Transverse colon (tissue), 4 donors: ENCODE measurements around the gene EME1. TPM values are rescaled to one million over a fixed set of nuclear protein-coding genes. Genes with fewer than 3 reads are reported as not detected.
A peak's percentile ranks its signal among the peaks of the same experiment; 100 is the strongest.
"Not testable (repeated sequence)": the region's sequence is repeated elsewhere in the genome, so short reads cannot be mapped to it uniquely, and the experiment has no call there.

Source experiments
- DNase-seq: peaks from one replicate; pipeline ENCODE4 v3.0.0-alpha.2; 2019
- H3K27ac ChIP-seq, 4 donors: fragments of 200-600 bp; sonication (generic); 2 replicates each; pipeline ENCODE4 v1.5.1; 2016 to 2018; ENCODE audit warnings: inconsistent platforms in 4 of 4
- H3K27me3 ChIP-seq: fragments of 200-600 bp; sonication (generic); 2 replicates; pipeline ENCODE4 v1.5.1; 2017; ENCODE audit warnings: inconsistent platforms
- H3K36me3 ChIP-seq, 4 donors: fragments of 200-600 bp; sonication (generic); 2 replicates each; pipeline ENCODE4 v1.5.1; 2017 to 2019; ENCODE audit warnings: inconsistent platforms in 4 of 4
- H3K4me1 ChIP-seq, 4 donors: fragments of 200-600 bp; sonication (generic); 2 replicates each; pipeline ENCODE4 v1.5.1; 2017 to 2020; ENCODE audit warnings: inconsistent platforms in 4 of 4
- H3K4me3 ChIP-seq, 4 donors: fragments of 200-600 bp; sonication (generic); 1 replicate in 1 of 4; 2 replicates in 3 of 4; pipeline versions ENCODE4 v1.5.1 to v1.6.1; 2017 to 2019; ENCODE audit warnings: inconsistent platforms in 4 of 4
- H3K9me3 ChIP-seq, 2 donors: fragments of 200-600 bp; sonication (generic); 2 replicates each; pipeline ENCODE4 v1.5.1; 2017 to 2019; ENCODE audit warnings: inconsistent platforms in 2 of 2
- CTCF ChIP-seq, 5 experiments: fragments of 200-600 bp in 3 of 5; fragments of 450-650 bp in 2 of 5; sonication (generic) in 3 of 5; IDR thresholded peaks; 1 replicate in 2 of 5; 2 replicates in 3 of 5; pipeline ENCODE4 v1.5.1; 2016 to 2017; ENCODE audit warnings: antibody characterized with exemption in 5 of 5, inconsistent platforms in 3 of 5, mild to moderate bottlenecking in 2 of 5, moderate library complexity in 1 of 5
- EP300 ChIP-seq: sonication (generic); formaldehyde crosslinking; IDR thresholded peaks from one replicate; pipeline ENCODE4 v1.6.1; 2017; ENCODE audit warnings: antibody characterized with exemption, low read depth
- POLR2A ChIP-seq: fragments of 450-650 bp; IDR thresholded peaks from one replicate; pipeline ENCODE4 v1.6.1; 2016; ENCODE audit warnings: antibody characterized with exemption, mild to moderate bottlenecking, moderate library complexity
- POLR2AphosphoS5 ChIP-seq, 3 donors: sonication (generic); formaldehyde crosslinking; IDR thresholded peaks; one replicate each; pipeline ENCODE4 v1.6.1; 2016; ENCODE audit warnings: antibody characterized with exemption in 3 of 3
- WGBS, 2 donors: methylation state at CpG; one replicate each; pipeline ENCODE4 v1.1.5; 2018; ENCODE audit warnings: low coverage in 1 of 2; 5-methylcytosine and 5-hydroxymethylcytosine counted together
- in situ Hi-C, 4 donors: fragments of 200-750 bp; cut with MboI; loops; one replicate each; pipeline versions ENCODE4 v1.15.0 to v1.15.1; 2017; ENCODE audit warnings: low sequenced_read_pairs in 3 of 4, low pct_ligation_motif_present in 1 of 4, low pct_unique_long_range_greater_than_20kb in 1 of 4
- intact Hi-C: fragments of 100-400 bp; cut with DNase I; formaldehyde crosslinking; loops from one replicate; pipeline ENCODE4 v1.15.1; 2023; ENCODE audit warnings: low total_unique reads
- total RNA-seq, 4 donors: library from RNA; depleted of rRNA; stranded (reverse); fragments of >200 nt; gene quantifications; one replicate each; pipeline ENCODE4 v1.1.0, GENCODE V29; 2016

EME1 gene
- total RNA-seq, 4 donors from 2014 or later: 1.4 to 1.6 TPM; not detected in 2

GRCh38 chr17:50394711-50395110 is 21.7 kb downstream of the EME1 start:
- DNase-seq: no peak
- in situ Hi-C loops: no loop called here
- TF ChIP-seq POLR2A (no peak), POLR2AphosphoS5 (IDR thresholded peaks at IDR 0.05) (no peak), CTCF (IDR thresholded peaks at IDR 0.05) (no peak), EP300 (no peak)
- Histone ChIP-seq H3K9me3 (no peaks in the 10 kb centered on the region), H3K36me3 (peaks cover 0 to 36% (median 15%) of the 10 kb centered on the region in 4 donors), H3K4me1 (peaks cover 4 to 23% (median 19%) of the 10 kb centered on the region in 4 donors), H3K27ac (no peak overlapping the region), H3K27me3 (no peaks in the 10 kb centered on the region), H3K4me3 (peak overlapping the region in 1 of 4 donors; percentile 3)
- 20% methylated on average over 3 of the region's 3 CpGs; no CpG with 5 or more reads in 1 of the 2 donors for WGBS, 2 donors
- intact Hi-C loops: no loop called here

DNA sequence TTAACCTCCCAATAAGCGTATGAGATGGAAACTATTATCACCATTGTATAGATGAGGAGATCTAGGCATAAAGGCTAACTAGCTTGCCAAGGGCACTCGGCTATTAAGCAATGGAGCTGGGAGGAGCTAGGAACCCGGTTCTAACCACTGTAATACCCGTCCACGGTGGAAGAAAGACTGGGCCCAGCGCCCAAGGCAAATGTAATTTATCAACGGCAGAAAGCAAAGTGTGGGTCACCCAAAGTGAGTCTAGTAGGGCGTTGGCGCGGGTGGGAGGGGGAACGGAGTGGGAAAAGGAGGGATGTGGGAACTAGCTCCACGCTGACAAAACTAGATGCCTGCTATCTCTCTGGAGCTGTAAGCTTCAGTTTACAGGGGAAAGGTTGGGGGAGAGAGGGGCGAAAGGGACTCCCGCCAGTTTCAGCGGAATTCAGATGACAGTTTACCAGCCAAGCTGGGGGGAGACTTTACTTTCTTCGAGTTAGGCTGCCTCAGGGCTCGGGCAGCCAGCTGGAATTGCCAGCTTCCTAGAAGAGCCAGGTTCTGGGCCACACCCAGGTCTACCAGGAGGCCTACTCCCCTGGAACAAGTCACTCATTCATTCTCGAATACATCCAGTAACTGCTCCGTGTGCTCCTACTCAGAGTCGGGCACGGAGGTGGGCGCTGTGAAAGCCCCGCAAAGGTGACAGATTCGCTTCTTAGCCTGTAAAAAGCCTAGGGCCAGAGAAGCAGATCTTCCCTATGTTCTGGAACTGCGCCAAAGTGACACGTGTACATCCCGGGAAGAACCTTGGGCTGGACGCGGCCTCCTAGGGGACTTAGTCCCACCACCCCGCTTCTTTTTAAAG is 23.5 kb downstream of the EME1 start:
- Histone ChIP-seq H3K4me3 (peak overlapping the region; percentile 64 to 96 (median 82)), H3K9me3 (no peaks in the 10 kb centered on the region), H3K4me1 (peaks cover 4 to 23% (median 19%) of the 10 kb centered on the region in 4 donors), H3K27ac (peak overlapping the region; percentile 86 to 98 (median 92)), H3K27me3 (no peaks in the 10 kb centered on the region), H3K36me3 (peaks cover 0 to 25% (median 13%) of the 10 kb centered on the region in 4 donors)
- DNase-seq: peak; percentile 73
- TF ChIP-seq EP300: no peak
- TF ChIP-seq POLR2A: peak; percentile 15
- TF ChIP-seq POLR2AphosphoS5 (IDR thresholded peaks at IDR 0.05): peak in 1 of 3 donors; percentile 4
- intact Hi-C loops: no loop called here
- 6 to 15% methylated on average over 10 to 30 of the region's 30 CpGs for WGBS, 2 donors
- in situ Hi-C loops: no loop called here

DNA sequence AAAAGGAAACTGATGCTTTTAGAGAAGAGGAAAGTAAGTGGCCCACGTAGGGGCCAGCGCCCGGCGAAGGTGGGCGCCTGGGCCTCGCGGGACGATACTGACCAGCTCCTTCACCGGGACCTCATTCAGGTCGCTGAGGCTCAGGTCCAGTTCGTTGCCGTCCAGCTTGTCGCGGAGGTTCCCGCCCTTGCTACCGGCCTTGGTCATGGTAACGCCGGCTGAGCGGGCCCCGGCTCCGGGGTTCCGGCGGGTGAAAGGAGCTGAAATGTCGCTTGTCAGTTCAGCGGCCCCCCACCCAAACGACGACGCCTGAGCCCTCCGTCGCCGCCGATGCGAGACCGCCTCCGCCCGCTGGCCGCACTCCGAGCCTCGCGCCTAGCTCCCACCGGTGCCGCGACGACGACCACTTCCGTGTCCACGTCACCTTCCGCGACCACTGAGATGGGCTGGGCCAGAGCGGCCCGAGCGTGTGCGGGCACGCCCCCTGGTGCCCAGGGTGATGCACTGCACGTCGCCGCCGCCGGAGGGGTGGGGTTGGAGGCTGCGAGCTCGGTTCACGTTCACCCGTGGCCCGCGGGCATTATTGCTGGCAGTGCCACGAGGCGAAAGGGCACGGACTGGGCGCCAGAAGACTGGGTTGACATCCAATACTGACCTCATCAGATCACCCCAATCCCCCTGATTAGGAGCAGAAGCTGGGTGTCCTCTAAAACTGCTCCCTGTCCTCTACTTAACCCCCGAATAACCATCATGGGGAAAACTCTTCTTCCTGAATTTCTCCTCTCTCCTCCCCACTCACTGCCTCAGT is 24.3 kb downstream of the EME1 start, which contains the start of gene LRRC59:
LRRC59 (minus strand) TSS at position 413 of the 808 bp plus-strand sequence; CDS start at position 207, 206 bp downstream.
- Histone ChIP-seq H3K4me3 (peak within 1 kb of the TSS; percentile 64 to 96 (median 82)), H3K27me3 (no peaks in the 10 kb centered on the region), H3K4me1 (peaks cover 4 to 23% (median 19%) of the 10 kb centered on the region in 4 donors), H3K36me3 (peaks cover 0 to 22% (median 10%) of the 10 kb centered on the region in 4 donors), H3K9me3 (no peaks in the 10 kb centered on the region), H3K27ac (peak within 1 kb of the TSS; percentile 86 to 98 (median 92))
- in situ Hi-C loops (no loop called here), intact Hi-C loops (no loop called here)
- whole genome bisulfite sequencing, 2 donors: 1 to 17% methylated on average over 1 to 55 of the region's 70 CpGs
- TF ChIP-seq POLR2A (peak; percentile 84), POLR2AphosphoS5 (IDR thresholded peaks at IDR 0.05) (peak; percentile 82 to 98 (median 97)), EP300 (no peak), CTCF (IDR thresholded peaks at IDR 0.05) (peak; percentile 93 to 99 (median 98))
- DNase-seq: peak; percentile 94

GRCh38 chr17:50397919-50398285 is 24.9 kb downstream of the EME1 start:
- no peaks in the 10 kb centered on the region for H3K9me3 ChIP-seq
- no peaks in the 10 kb centered on the region for H3K27me3 ChIP-seq
- DNase-seq: no peak
- H3K4me1 ChIP-seq: peaks cover 4 to 25% (median 19%) of the 10 kb centered on the region in 4 donors
- 51 to 61% methylated on average over 5 to 9 of the region's 9 CpGs for WGBS, 2 donors
- H3K27ac ChIP-seq: peak overlapping the region; percentile 86 to 98 (median 92)
- H3K4me3 ChIP-seq: peak overlapping the region in 2 of 4 donors; percentile 91 to 96
- intact Hi-C loops (no loop called here), in situ Hi-C loops (no loop called here)
- H3K36me3 ChIP-seq: peaks cover 0 to 17% (median 7%) of the 10 kb centered on the region in 4 donors
- TF ChIP-seq CTCF (IDR thresholded peaks at IDR 0.05) (no peak), EP300 (no peak), POLR2A (no peak), POLR2AphosphoS5 (IDR thresholded peaks at IDR 0.05) (no peak)

GRCh38 chr17:50398672-50399071 is 25.6 kb downstream of the EME1 start:
- DNase-seq, intact Hi-C loops, H3K9me3 ChIP-seq, in situ Hi-C loops, H3K27ac ChIP-seq, H3K4me3 ChIP-seq, H3K27me3 ChIP-seq: not testable (repeated sequence)
- WGBS, 2 donors: 98 to 100% methylated on average over 2 to 3 of the region's 3 CpGs
- peaks cover 4 to 26% (median 19%) of the 10 kb centered on the region in 4 donors for H3K4me1 ChIP-seq
- H3K36me3 ChIP-seq: peaks cover 0 to 12% (median 3%) of the 10 kb centered on the region in 4 donors

DNA sequence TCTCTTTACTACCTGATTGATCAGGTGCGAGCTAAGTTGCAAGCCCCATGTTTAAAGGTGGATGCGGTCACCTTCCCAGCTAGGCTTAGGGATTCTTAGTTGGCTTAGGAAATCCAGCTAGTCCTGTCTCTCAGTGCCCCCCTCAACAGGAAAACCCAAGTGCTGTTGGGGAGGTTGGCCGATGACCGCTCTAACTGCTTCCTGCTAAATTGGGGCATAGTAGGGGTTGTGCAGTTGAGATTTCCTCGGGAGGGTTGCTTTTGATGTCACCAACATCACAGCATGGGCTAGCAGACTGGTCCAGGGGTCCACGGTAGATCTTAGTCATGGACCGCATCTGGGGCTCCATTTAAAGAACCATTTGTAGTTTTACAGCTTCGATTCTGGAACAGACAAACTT is 26.6 kb downstream of the EME1 start:
- WGBS, 2 donors: 93 to 96% methylated on average over 4 to 8 of the region's 8 CpGs
- DNase-seq, H3K36me3 ChIP-seq, H3K9me3 ChIP-seq, H3K4me3 ChIP-seq, H3K27ac ChIP-seq, intact Hi-C loops, in situ Hi-C loops, H3K27me3 ChIP-seq: not testable (repeated sequence)
- H3K4me1 ChIP-seq: peaks cover 4 to 24% (median 19%) of the 10 kb centered on the region in 4 donors
